Trophoblast cell (in vitro differentiated cells and primary cell): ENCODE results near the gene ID2.

ENCODE experiments used
- DNase-seq, 2 donors: peaks; one replicate each; pipeline ENCODE4 v3.0.0-alpha.2; 2016
- H2AFZ ChIP-seq: 2 replicates; pipeline ENCODE4 v1.6.1; 2013; ENCODE audit warnings: low read length, moderate library complexity, mild to moderate bottlenecking; ENCODE audit not compliant: insufficient read depth, poor library complexity
- H2AK5ac ChIP-seq: 2 replicates; pipeline ENCODE4 v1.6.1; 2013; ENCODE audit warnings: mild to moderate bottlenecking, low read length
- H2BK120ac ChIP-seq: 2 replicates; pipeline ENCODE4 v1.6.1; 2013; ENCODE audit warnings: low read length, mild to moderate bottlenecking, moderate library complexity; ENCODE audit not compliant: insufficient read depth, poor library complexity
- H2BK12ac ChIP-seq: 2 replicates; pipeline ENCODE4 v1.6.1; 2013; ENCODE audit warnings: mild to moderate bottlenecking, low read length, moderate library complexity
- H2BK5ac ChIP-seq: 2 replicates; pipeline ENCODE4 v1.6.1; 2013; ENCODE audit warnings: low read length, low read depth, moderate library complexity, mild to moderate bottlenecking; ENCODE audit not compliant: poor library complexity
- H3K14ac ChIP-seq: 2 replicates; pipeline ENCODE4 v1.6.1; 2013; ENCODE audit warnings: mild to moderate bottlenecking, low read length
- H3K18ac ChIP-seq: 2 replicates; pipeline ENCODE4 v1.6.1; 2013; ENCODE audit warnings: mild to moderate bottlenecking, low read length
- H3K23ac ChIP-seq: 2 replicates; pipeline ENCODE4 v1.6.1; 2013; ENCODE audit warnings: low read length
- H3K27ac ChIP-seq: 2 replicates; pipeline ENCODE4 v1.5.1; 2013; ENCODE audit warnings: low read depth, mild to moderate bottlenecking, inconsistent platforms, low read length, moderate library complexity
- H3K27me3 ChIP-seq: 2 replicates; pipeline ENCODE4 v1.6.1; 2013; ENCODE audit warnings: inconsistent platforms, mild to moderate bottlenecking, low read length, moderate library complexity; ENCODE audit not compliant: insufficient read depth
- H3K36me3 ChIP-seq, 2 experiments: 1 replicate in 1 of 2; 2 replicates in 1 of 2; pipeline ENCODE4 v1.6.1; 2013; ENCODE audit warnings: low read length in 2 of 2, mild to moderate bottlenecking in 2 of 2, moderate library complexity in 1 of 2; ENCODE audit not compliant: insufficient read depth in 2 of 2, control insufficient read depth in 1 of 2
- H3K4ac ChIP-seq: 2 replicates; pipeline ENCODE4 v1.6.1; 2013; ENCODE audit warnings: low read depth, mild to moderate bottlenecking, low read length, moderate library complexity
- H3K4me1 ChIP-seq, 2 experiments: 1 replicate in 1 of 2; 2 replicates in 1 of 2; pipeline ENCODE4 v1.6.1; 2013; ENCODE audit warnings: low read length in 2 of 2, mild to moderate bottlenecking in 2 of 2, moderate library complexity in 1 of 2; ENCODE audit not compliant: insufficient read depth in 2 of 2, control insufficient read depth in 1 of 2
- H3K4me2 ChIP-seq: 2 replicates; pipeline ENCODE4 v1.6.1; 2013; ENCODE audit warnings: inconsistent platforms, mild to moderate bottlenecking, low read length, moderate library complexity
- H3K4me3 ChIP-seq: 2 replicates; pipeline ENCODE4 v1.5.1; 2013; ENCODE audit warnings: mild to moderate bottlenecking, low read depth, low read length, inconsistent platforms
- H3K79me1 ChIP-seq: one replicate; pipeline ENCODE4 v1.6.1; 2013; ENCODE audit warnings: low read length
- H3K79me2 ChIP-seq: 2 replicates; pipeline ENCODE4 v1.6.1; 2013; ENCODE audit warnings: low read length, mild to moderate bottlenecking; ENCODE audit not compliant: control insufficient read depth, insufficient read depth, poor library complexity
- H3K9ac ChIP-seq: 2 replicates; pipeline ENCODE4 v1.6.1; 2013; ENCODE audit warnings: mild to moderate bottlenecking, low read length
- H3K9me3 ChIP-seq: 2 replicates; pipeline ENCODE4 v1.6.1; 2013; ENCODE audit warnings: low read depth, mild to moderate bottlenecking, control low read depth, inconsistent platforms, low read length; ENCODE audit not compliant: insufficient read depth
- H4K12ac ChIP-seq: 2 replicates; pipeline ENCODE4 v1.6.1; 2013; ENCODE audit warnings: low read depth, mild to moderate bottlenecking, low read length, moderate library complexity
- H4K8ac ChIP-seq: 2 replicates; pipeline ENCODE4 v1.6.1; 2013; ENCODE audit warnings: low read depth, mild to moderate bottlenecking, low read length, moderate library complexity
- H4K91ac ChIP-seq: one replicate; pipeline ENCODE4 v1.6.1; 2013; ENCODE audit warnings: low read depth, mild to moderate bottlenecking, low read length, moderate library complexity
- WGBS: extraction: QIAGEN DNeasy Blood & Tissue Kit; methylation state at CpG from one replicate; pipeline ENCODE4 v1.1.7; 2013; ENCODE audit warnings: missing lambda C conversion rate; ENCODE audit not compliant: insufficient read length, insufficient coverage; ENCODE audit errors: extremely low coverage; 5-methylcytosine and 5-hydroxymethylcytosine counted together

The ID2 gene

GRCh38 chr2:8680822-8681760, 765 bp upstream of the ID2 start:
- Histone ChIP-seq H3K4ac (peak overlapping the region; percentile 72), H3K79me1 (peaks cover 67% of the 10 kb centered on the region), H3K23ac (no peak overlapping the region), H2BK120ac (peak overlapping the region; percentile 61), H2AK5ac (peak overlapping the region; percentile 80), H3K79me2 (peaks cover 34% of the 10 kb centered on the region), H4K12ac (no peak overlapping the region), H4K8ac (peak overlapping the region; percentile 61), H3K27me3 (no peaks in the 10 kb centered on the region), H3K14ac (peak overlapping the region; percentile 86), H2BK5ac (peak overlapping the region; percentile 95), H3K27ac (peak overlapping the region; percentile 93), H3K4me2 (peak overlapping the region; percentile 70), H3K9ac (peak overlapping the region; percentile 72), H3K18ac (peak overlapping the region; percentile 82), H3K4me1 (peaks cover 17 to 24% of the 10 kb centered on the region in 2 experiments), H3K9me3 (no peaks in the 10 kb centered on the region), H2AFZ (peak overlapping the region; percentile 45), H3K36me3 (peaks cover 2 to 10% of the 10 kb centered on the region in 2 experiments), H2BK12ac (peak overlapping the region; percentile 84), H4K91ac (peak overlapping the region; percentile 89), H3K4me3 (peak overlapping the region; percentile 21)
- peak; percentile 80 for DNase-seq
- WGBS = no CpG with 5 or more reads among the region's 30 CpGs

- peak overlapping the region; percentile 22 for H3K18ac ChIP-seq
- no CpG with 5 or more reads among the region's 30 CpGs for WGBS
- peak overlapping the region; percentile 98 for H3K4me3 ChIP-seq
- no peak overlapping the region for H2AK5ac ChIP-seq
- no peak overlapping the region for H3K23ac ChIP-seq
- H4K8ac ChIP-seq = peak overlapping the region; percentile 69
- peak overlapping the region; percentile 91 for H3K27ac ChIP-seq
- peak overlapping the region; percentile 72 for H3K4me2 ChIP-seq
- H2BK5ac ChIP-seq = peak overlapping the region; percentile 78
- no peaks in the 10 kb centered on the region for H3K27me3 ChIP-seq
- H3K9ac ChIP-seq = peak overlapping the region; percentile 82
- H3K36me3 ChIP-seq = peaks cover 2 to 10% of the 10 kb centered on the region in 2 experiments
- no peaks in the 10 kb centered on the region for H3K9me3 ChIP-seq
- H2AFZ ChIP-seq = no peak overlapping the region
- H3K79me1 ChIP-seq = peaks cover 50% of the 10 kb centered on the region
- H3K79me2 ChIP-seq = peaks cover 27% of the 10 kb centered on the region
- H3K14ac ChIP-seq = peak overlapping the region; percentile 45
- H2BK120ac ChIP-seq = no peak overlapping the region
- peak overlapping the region; percentile 22 for H4K91ac ChIP-seq
- no peak overlapping the region for H4K12ac ChIP-seq
- peaks cover 7 to 11% of the 10 kb centered on the region in 2 experiments for H3K4me1 ChIP-seq
- no peak overlapping the region for H2BK12ac ChIP-seq
- DNase-seq = peak in 1 of 2 donors; percentile 47
- peak overlapping the region; percentile 93 for H3K4ac ChIP-seq
Measured at GRCh38 chr2:8682719-8683667, 1.1 kb downstream of the ID2 start.

GRCh38 chr2:8684540-8684877, 2.7 kb downstream of the ID2 start:
- peaks cover 23% of the 10 kb centered on the region for H3K79me2 ChIP-seq
- H3K79me1 ChIP-seq = peaks cover 40% of the 10 kb centered on the region
- no peak overlapping the region for H3K14ac ChIP-seq
- peak overlapping the region; percentile 59 for H3K4me3 ChIP-seq
- no peak overlapping the region for H4K91ac ChIP-seq
- no peak overlapping the region for H3K9ac ChIP-seq
- peak overlapping the region; percentile 87 for H2BK120ac ChIP-seq
- H3K36me3 ChIP-seq = peaks cover 2 to 10% of the 10 kb centered on the region in 2 experiments
- peak overlapping the region; percentile 42 for H2BK5ac ChIP-seq
- no peak overlapping the region for H3K4ac ChIP-seq
- H4K8ac ChIP-seq = peak overlapping the region; percentile 22
- no peak overlapping the region for H4K12ac ChIP-seq
- H2BK12ac ChIP-seq = no peak overlapping the region
- H3K4me2 ChIP-seq = peak overlapping the region; percentile 72
- no CpG with 5 or more reads among the region's 3 CpGs for WGBS
- no peak overlapping the region for H3K23ac ChIP-seq
- H3K9me3 ChIP-seq = no peaks in the 10 kb centered on the region
- DNase-seq = peak in 1 of 2 donors; percentile 46
- no peak overlapping the region for H3K18ac ChIP-seq
- peak overlapping the region; percentile 87 for H3K27ac ChIP-seq
- no peak overlapping the region for H2AFZ ChIP-seq
- H3K27me3 ChIP-seq = no peaks in the 10 kb centered on the region
- no peak overlapping the region for H2AK5ac ChIP-seq
- H3K4me1 ChIP-seq = peaks cover 7 to 11% of the 10 kb centered on the region in 2 experiments
